ENCODE data around the gene SCFD2.
A peak's percentile ranks its signal among the peaks of the same experiment; 100 is the strongest.
"Not testable (repeated sequence)": the region's sequence is repeated elsewhere in the genome, so short reads cannot be mapped to it uniquely, and the experiment has no call there.

The SCFD2 gene

GRCh38 chr4:53049528-53049927 is 316.3 kb downstream of the SCFD2 start:
- DNase-seq (ENCODE audit: low spot score): no peak

GRCh38 chr4:53044651-53044960 is 321.3 kb downstream of the SCFD2 start:
- no peak for DNase-seq (ENCODE audit: low spot score)

GRCh38 chr4:53043891-53044650 is 321.8 kb downstream of the SCFD2 start:
- DNase-seq (ENCODE audit: low spot score): no peak

- no peak for DNase-seq (ENCODE audit: low spot score)
Observed at GRCh38 chr4:53043055-53043454, 322.8 kb downstream of the SCFD2 start.

GRCh38 chr4:53040851-53041250 is 325.0 kb downstream of the SCFD2 start:
- no peak for DNase-seq (ENCODE audit: low spot score)

- no peak for DNase-seq (ENCODE audit: low spot score)
Observed at GRCh38 chr4:53040459-53040815, 325.4 kb downstream of the SCFD2 start.

GRCh38 chr4:53039741-53040458 is 326.0 kb downstream of the SCFD2 start:
- DNase-seq (ENCODE audit: low spot score): no peak

GRCh38 chr4:53037892-53038291 is 328.0 kb downstream of the SCFD2 start:
- DNase-seq (ENCODE audit: low spot score): no peak

GRCh38 chr4:53032908-53033307 is 333.0 kb downstream of the SCFD2 start:
- not testable (repeated sequence) for DNase-seq (ENCODE audit: low spot score)

GRCh38 chr4:53026233-53026632 is 339.6 kb downstream of the SCFD2 start:
- no peak for DNase-seq (ENCODE audit: low spot score)

GRCh38 chr4:53023677-53024299 is 342.1 kb downstream of the SCFD2 start:
- no peak for DNase-seq (ENCODE audit: low spot score)

GRCh38 chr4:53022513-53023100 is 343.3 kb downstream of the SCFD2 start:
- no peak for DNase-seq (ENCODE audit: low spot score)

- no peak for DNase-seq (ENCODE audit: low spot score)
Observed at GRCh38 chr4:53021754-53022512, 343.9 kb downstream of the SCFD2 start.

GRCh38 chr4:53019485-53020382 is 346.1 kb downstream of the SCFD2 start:
- DNase-seq (ENCODE audit: low spot score): peak; percentile 9

- DNase-seq (ENCODE audit: low spot score): no peak
Observed at GRCh38 chr4:53018471-53018870, 347.4 kb downstream of the SCFD2 start.

- DNase-seq (ENCODE audit: low spot score): peak; percentile 6
Observed at GRCh38 chr4:53016099-53016820, 349.6 kb downstream of the SCFD2 start.

GRCh38 chr4:53015681-53016080 is 350.2 kb downstream of the SCFD2 start:
- peak; percentile 32 for DNase-seq (ENCODE audit: low spot score)

GRCh38 chr4:53014881-53015280 is 351.0 kb downstream of the SCFD2 start:
- DNase-seq (ENCODE audit: low spot score): no peak

GRCh38 chr4:53013873-53014775 is 351.7 kb downstream of the SCFD2 start:
- DNase-seq (ENCODE audit: low spot score): no peak

Data from RKO (cell line).